B cell (primary cell): ENCODE results near the gene AFDN. TPM values are rescaled to one million over a fixed set of nuclear protein-coding genes. Genes with fewer than 3 reads are reported as not detected.

Source experiments
- ATAC-seq: fragments of 200-7000 bp; cut with Tn5 transposase; one replicate; pipeline ENCODE4 v1.10.0; 2021; ENCODE audit warnings: low read depth, mild to moderate bottlenecking, moderate number of reproducible peaks, moderate library complexity
- CTCF ChIA-PET: fragments of 350-600 bp; sonication (Branson Sonifier 250); formaldehyde crosslinking; loops from one replicate; lab custom pipeline; 2021; ENCODE audit warnings: antibody characterized with exemption, inconsistent platforms; lab: Charles Lee
- POLR2A ChIA-PET: fragments of 350-600 bp; sonication (Branson Sonifier 250); formaldehyde crosslinking; loops from one replicate; lab custom pipeline; 2021; ENCODE audit warnings: antibody characterized with exemption; lab: Charles Lee
- DNase-seq: peaks from one replicate; pipeline ENCODE4 v3.0.0; 2013
- H2AFZ ChIP-seq: 2 replicates; pipeline ENCODE4 v1.6.1; 2012; ENCODE audit warnings: mild to moderate bottlenecking, low read depth, low read length; ENCODE audit not compliant: insufficient read depth, poor library complexity, severe bottlenecking
- H3K27ac ChIP-seq, 2 donors: 1 replicate in 1 of 2; 2 replicates in 1 of 2; pipeline ENCODE4 v1.5.1; 2012 to 2013; ENCODE audit warnings: low read length in 2 of 2, mild to moderate bottlenecking in 2 of 2, moderate library complexity in 1 of 2
- H3K27me3 ChIP-seq, 4 experiments: fragments of 200-600 bp in 1 of 4; sonication (generic) in 1 of 4; replicated peaks in 1 of 4; 1 replicate in 2 of 4; 2 replicates in 2 of 4; pipeline versions ENCODE4 v1.6.1 to v1.7.0; 2013 to 2016; ENCODE audit warnings: low read length in 3 of 4, mild to moderate bottlenecking in 2 of 4, mixed read lengths in 1 of 4, moderate library complexity in 1 of 4; ENCODE audit not compliant: insufficient read depth in 4 of 4, control insufficient read depth in 3 of 4; ENCODE audit errors: control extremely low read depth in 1 of 4
- H3K36me3 ChIP-seq, 2 experiments: replicated peaks in 1 of 2; 1 replicate in 1 of 2; 2 replicates in 1 of 2; pipeline versions ENCODE4 v1.6.1 to v1.7.1; 2013; ENCODE audit warnings: low read length in 1 of 2; ENCODE audit not compliant: insufficient read depth in 2 of 2, control insufficient read depth in 1 of 2; ENCODE audit errors: control extremely low read depth in 1 of 2, extremely low read depth in 1 of 2
- H3K4me1 ChIP-seq, 2 donors: fragments of 200-600 bp in 1 of 2; sonication (generic) in 1 of 2; 1 replicate in 1 of 2; 2 replicates in 1 of 2; pipeline versions ENCODE4 v1.5.1 to v1.6.1; 2013 to 2017; ENCODE audit warnings: low read length in 2 of 2; ENCODE audit not compliant: control insufficient read depth in 2 of 2, insufficient read depth in 2 of 2
- H3K4me2 ChIP-seq: replicated peaks from 2 replicates; pipeline ENCODE3; 2012; ENCODE audit warnings: mild to moderate bottlenecking, low read depth, low read length; ENCODE audit not compliant: poor library complexity, severe bottlenecking
- H3K4me3 ChIP-seq, 5 experiments: fragments of 200-600 bp in 1 of 5; sonication (generic) in 1 of 5; 1 replicate in 3 of 5; 2 replicates in 2 of 5; pipeline versions ENCODE4 v1.5.1 to v1.7.0; 2011 to 2016; ENCODE audit warnings: low read length in 4 of 5, mild to moderate bottlenecking in 4 of 5, low read depth in 2 of 5, control low read depth in 1 of 5, moderate library complexity in 1 of 5; ENCODE audit not compliant: insufficient read depth in 1 of 5; ENCODE audit errors: control extremely low read depth in 1 of 5, extremely low read depth in 1 of 5
- H3K79me2 ChIP-seq: fragments of 200-600 bp; sonication (generic); one replicate; pipeline ENCODE4 v1.6.0; 2016; ENCODE audit warnings: low read length; ENCODE audit not compliant: control insufficient read depth, insufficient read depth
- H3K9ac ChIP-seq: fragments of 200-600 bp; sonication (generic); 2 replicates; pipeline ENCODE4 v1.6.1; 2017; ENCODE audit warnings: mild to moderate bottlenecking, low read length, moderate library complexity
- H3K9me3 ChIP-seq, 3 donors: one replicate each; pipeline versions ENCODE4 v1.6.1 to v1.7.1; 2013; ENCODE audit warnings: low read length in 2 of 3; ENCODE audit not compliant: control insufficient read depth in 2 of 3, insufficient read depth in 1 of 3; ENCODE audit errors: control extremely low read depth in 1 of 3
- H4K20me1 ChIP-seq: 2 replicates; pipeline ENCODE4 v1.6.0; 2012; ENCODE audit warnings: mild to moderate bottlenecking, low read length; ENCODE audit not compliant: insufficient read depth, control insufficient read depth, poor library complexity, severe bottlenecking
- H3K27ac Mint-ChIP-seq: one replicate; pipeline ENCODE4 v1.8.0; 2021; ENCODE audit warnings: mixed read lengths
- H3K27me3 Mint-ChIP-seq: one replicate; pipeline ENCODE4 v1.8.0; 2021; ENCODE audit warnings: mixed read lengths
- H3K4me1 Mint-ChIP-seq: one replicate; pipeline ENCODE4 v1.8.0; 2021; ENCODE audit warnings: mixed read lengths
- H3K4me3 Mint-ChIP-seq: one replicate; pipeline ENCODE4 v1.8.0; 2021; ENCODE audit warnings: mixed read lengths
- H3K9me3 Mint-ChIP-seq: one replicate; pipeline ENCODE4 v1.8.0; 2022; ENCODE audit warnings: mixed read lengths; ENCODE audit not compliant: insufficient read depth
- CTCF ChIP-seq: fragments of 200-600 bp; IDR thresholded peaks from one replicate; pipeline ENCODE4 v1.8.0; 2022; ENCODE audit warnings: antibody characterized with exemption, mild to moderate bottlenecking
- EZH2 ChIP-seq: IDR thresholded peaks from 2 replicates; pipeline ENCODE4 v1.6.1; 2012; ENCODE audit warnings: borderline replicate concordance, low read depth, mild to moderate bottlenecking, moderate library complexity, low read length; ENCODE audit not compliant: insufficient read depth, poor library complexity, severe bottlenecking
- WGBS: methylation state at CpG from one replicate; pipeline ENCODE4 v1.1.5; 2013; ENCODE audit warnings: missing lambda C conversion rate; ENCODE audit not compliant: insufficient coverage; 5-methylcytosine and 5-hydroxymethylcytosine counted together
- intact Hi-C: fragments of 100-400 bp; cut with micrococcal nuclease; formaldehyde crosslinking; loops from one replicate; pipeline ENCODE4 v1.10.0; 2022
- polyA plus RNA-seq: library from polyadenylated mRNA; depleted of rRNA; stranded (reverse); fragments of >200 nt; gene quantifications from 2 replicates; pipeline ENCODE4 v1.2.3, GENCODE V29; 2012
- total RNA-seq, 2 donors: library from RNA; stranded (reverse); fragments of 120-200 nt in 1 of 2; gene quantifications; 1 replicate in 1 of 2; 2 replicates in 1 of 2; pipeline versions ENCODE4 v1.2.3 to v1.2.4, GENCODE V29; 2013 to 2022

AFDN gene
- total and polyA plus RNA-seq, 2 donors (not counting 1 experiment from before 2014, with no cell fraction given) = 15.4 to 70.5 TPM

DNA sequence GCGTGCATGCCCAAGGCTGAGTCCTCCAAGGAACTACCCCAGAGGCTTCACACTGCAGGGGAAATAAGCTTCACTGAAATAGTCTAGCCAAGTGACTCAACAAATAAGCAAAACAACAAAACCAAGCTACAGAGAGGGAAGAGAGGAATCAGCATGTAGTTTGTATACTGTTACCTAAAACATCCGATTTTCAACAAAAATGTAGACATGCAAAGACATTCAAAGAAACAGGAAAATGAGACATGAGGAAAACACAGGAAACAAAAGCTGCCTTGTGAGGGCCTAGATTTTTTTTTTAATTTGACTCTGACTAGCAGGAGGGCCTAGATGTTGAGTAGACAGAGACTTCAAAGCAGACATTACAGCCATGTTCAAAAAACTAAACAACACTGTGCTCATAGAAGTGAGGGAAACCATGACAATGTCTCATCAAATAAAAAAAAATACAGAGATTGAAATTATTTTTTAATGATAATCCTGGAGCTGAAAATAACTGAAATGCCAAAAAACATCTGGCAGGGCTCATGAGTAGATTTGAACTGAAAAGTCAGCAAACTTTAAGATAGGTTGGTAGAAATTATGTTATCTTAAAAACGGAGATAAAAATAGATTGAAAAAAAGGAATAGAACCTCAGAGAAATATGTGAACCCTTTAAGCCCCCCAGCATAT lies 154.3 kb downstream of the AFDN start:
- no peaks in the 10 kb centered on the region for H3K9me3 Mint-ChIP-seq
- H3K27ac ChIP-seq = no peak overlapping the region
- no peak overlapping the region for H2AFZ ChIP-seq
- no peaks in the 10 kb centered on the region for H3K4me1 ChIP-seq
- H3K4me2 ChIP-seq = no peak overlapping the region
- no peaks in the 10 kb centered on the region for H3K36me3 ChIP-seq
- no peak for TF ChIP-seq EZH2
- no peak for TF ChIP-seq CTCF
- no peak overlapping the region for H3K9ac ChIP-seq
- H3K4me3 ChIP-seq = no peak overlapping the region
- H3K27ac Mint-ChIP-seq = no peak overlapping the region
- WGBS = no CpG with 5 or more reads among the region's 3 CpGs
- no peaks in the 10 kb centered on the region for H3K4me1 Mint-ChIP-seq
- no peaks in the 10 kb centered on the region for H3K79me2 ChIP-seq
- H3K9me3 ChIP-seq = peaks cover 0 to 8% (median 0%) of the 10 kb centered on the region in 3 donors
- no peaks in the 10 kb centered on the region for H3K27me3 ChIP-seq
- no peaks in the 10 kb centered on the region for H4K20me1 ChIP-seq
- no peaks in the 10 kb centered on the region for H3K27me3 Mint-ChIP-seq
- CTCF ChIA-PET = no interaction called here
- DNase-seq (no peak), ATAC-seq (no peak)
- H3K4me3 Mint-ChIP-seq = no peak overlapping the region
- intact Hi-C loops = no loop called here
- POLR2A ChIA-PET = no interaction called here

DNA sequence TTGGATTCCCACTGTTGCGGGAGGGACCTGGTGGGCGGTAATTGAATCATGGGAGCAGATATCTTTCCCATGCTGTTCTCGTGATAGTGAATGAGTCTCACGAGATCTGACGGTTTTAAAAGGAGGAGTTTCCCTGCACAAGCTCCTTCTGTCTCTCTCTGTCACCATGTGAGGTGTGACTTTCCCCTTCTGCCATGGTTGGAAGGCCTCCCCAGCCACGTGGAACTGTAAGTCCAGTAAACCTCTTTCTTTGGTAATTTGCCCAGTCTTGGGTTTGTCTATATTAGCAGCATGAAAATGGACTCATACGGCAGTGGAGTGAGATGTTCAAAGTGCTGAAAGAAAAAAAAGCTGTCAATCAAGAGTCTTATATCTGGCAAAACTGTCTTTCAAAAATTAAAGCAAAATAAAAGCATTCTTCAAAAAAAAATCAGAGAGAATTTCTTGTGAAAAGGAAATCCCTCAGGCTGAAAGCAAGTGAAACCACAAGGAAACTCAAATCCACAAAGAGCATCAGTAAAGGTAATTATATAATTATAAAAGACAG lies 155.3 kb downstream of the AFDN start:
- DNase-seq = no peak
- H3K4me1 Mint-ChIP-seq = no peaks in the 10 kb centered on the region
- ChIA-PET POLR2A (interaction anchor here (0.6 kb wide), 1 partner anchor 1231 kb away, joined by 4 read pairs; no protein-coding TSS in a partner anchor), CTCF (no interaction called here)
- Histone ChIP-seq H3K9ac (no peak overlapping the region), H4K20me1 (no peaks in the 10 kb centered on the region), H3K4me3 (no peak overlapping the region), H3K27me3 (no peaks in the 10 kb centered on the region), H3K27ac (no peak overlapping the region), H3K4me2 (no peak overlapping the region), H3K79me2 (no peaks in the 10 kb centered on the region), H2AFZ (no peak overlapping the region), H3K36me3 (no peaks in the 10 kb centered on the region), H3K4me1 (no peaks in the 10 kb centered on the region), H3K9me3 (peaks cover 0 to 14% (median 0%) of the 10 kb centered on the region in 3 donors)
- 98% methylated on average over 5 of the region's 7 CpGs for WGBS
- H3K9me3 Mint-ChIP-seq = no peaks in the 10 kb centered on the region
- intact Hi-C loops = no loop called here
- no peaks in the 10 kb centered on the region for H3K27me3 Mint-ChIP-seq
- H3K27ac Mint-ChIP-seq = no peak overlapping the region
- no peak overlapping the region for H3K4me3 Mint-ChIP-seq
- no peak for TF ChIP-seq CTCF
- no peak for TF ChIP-seq EZH2
- ATAC-seq = no peak
